NT2/D1 (cell line): ENCODE data around the gene LRMDA.

Source experiments
- SUZ12 ChIP-seq: IDR thresholded peaks from 2 replicates; pipeline ENCODE4 v1.6.1; 2011; ENCODE audit not compliant: insufficient read length, insufficient read depth; ENCODE audit errors: extremely low read depth
- YY1 ChIP-seq: IDR thresholded peaks from 2 replicates; pipeline ENCODE4 v1.6.1; 2011; ENCODE audit not compliant: insufficient read length, insufficient read depth
- ZNF274 ChIP-seq: IDR thresholded peaks from 2 replicates; pipeline ENCODE4 v1.6.1; 2011; ENCODE audit warnings: mild to moderate bottlenecking, low read depth, low read length

DNA sequence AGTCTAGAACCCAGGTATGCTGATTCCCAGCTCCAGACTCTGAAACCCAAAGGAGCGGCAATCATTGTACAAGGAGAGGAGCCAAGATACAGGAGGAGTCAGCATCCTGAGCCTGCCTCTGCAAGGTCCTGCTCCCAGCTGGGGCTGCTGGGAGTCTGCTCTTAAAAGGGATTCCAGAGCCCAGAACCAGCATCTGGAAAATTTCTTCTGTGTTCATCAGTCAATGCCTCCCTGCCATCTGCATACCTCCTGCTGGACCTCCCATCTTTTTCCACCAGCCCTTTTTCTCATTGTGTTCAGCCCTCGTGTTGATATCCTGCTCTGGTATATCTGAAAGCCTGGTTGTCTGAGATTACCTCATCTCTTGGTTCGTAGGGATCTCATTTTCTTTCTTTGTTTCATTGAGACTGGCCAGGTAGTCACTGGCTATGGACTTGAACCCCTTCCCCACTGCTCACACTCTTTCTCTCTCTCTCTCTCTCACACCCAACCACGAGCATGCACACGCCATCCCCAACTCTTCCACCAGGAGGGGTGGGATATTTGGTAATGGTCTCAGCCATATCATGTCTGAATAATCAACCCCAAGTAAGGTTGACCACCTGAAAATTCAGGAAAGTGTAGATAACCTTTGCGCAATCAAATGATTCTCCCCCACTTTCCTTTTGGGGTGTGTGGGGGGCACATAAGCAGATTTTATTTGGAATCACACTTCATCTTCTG lies 608.8 kb downstream of the LRMDA start:
- TF ChIP-seq ZNF274 (no peak), YY1 (no peak), SUZ12 (no peak)
